Glomerular endothelial cell (primary cell): ENCODE data around the gene MBD4. TPM values are rescaled to one million over a fixed set of nuclear protein-coding genes. Genes with fewer than 3 reads are reported as not detected.

ENCODE experiments used
- DNase-seq: peaks from one replicate; pipeline ENCODE4 v3.0.0-alpha.2; 2011; ENCODE audit warnings: low read depth, low spot score; ENCODE audit errors: extremely low read depth
- total RNA-seq: library from RNA; depleted of rRNA; stranded (reverse); fragments of >200 nt; gene quantifications from 2 replicates; pipeline ENCODE4 v1.2.3, GENCODE V29; 2015

The MBD4 gene
- total RNA-seq, 1 donor from 2014 or later: 18.4 TPM

GRCh38 chr3:129433565-129433964, 6.2 kb downstream of the MBD4 start:
- no peak for DNase-seq

- DNase-seq: no peak
Observed at GRCh38 chr3:129432671-129433070, 7.1 kb downstream of the MBD4 start.

- DNase-seq: no peak
Observed at GRCh38 chr3:129432036-129432435, 7.7 kb downstream of the MBD4 start.

GRCh38 chr3:129429602-129430001, 10.1 kb downstream of the MBD4 start:
- no peak for DNase-seq

GRCh38 chr3:129429080-129429451, 10.7 kb downstream of the MBD4 start:
- no peak for DNase-seq

- no peak for DNase-seq
Observed at GRCh38 chr3:129428376-129429079, 11.2 kb downstream of the MBD4 start, which contains the start of gene EFCAB12. TSS of gene EFCAB12 (minus strand) at chr3:129428636. CDS start at chr3:129428488, 148 bp downstream.

- no peak for DNase-seq
Observed at GRCh38 chr3:129428007-129428375, 11.8 kb downstream of the MBD4 start.

GRCh38 chr3:129425619-129426018, 14.1 kb downstream of the MBD4 start:
- no peak for DNase-seq

GRCh38 chr3:129425213-129425612, 14.5 kb downstream of the MBD4 start:
- no peak for DNase-seq

- DNase-seq: no peak
Observed at GRCh38 chr3:129424185-129424841, 15.4 kb downstream of the MBD4 start.

GRCh38 chr3:129422897-129423296, 16.9 kb downstream of the MBD4 start:
- no peak for DNase-seq

GRCh38 chr3:129421988-129422745, 17.6 kb downstream of the MBD4 start:
- no peak for DNase-seq

GRCh38 chr3:129421236-129421883, 18.4 kb downstream of the MBD4 start:
- DNase-seq: no peak

GRCh38 chr3:129419476-129419875, 20.3 kb downstream of the MBD4 start:
- no peak for DNase-seq

GRCh38 chr3:129418041-129418973, 21.4 kb downstream of the MBD4 start:
- DNase-seq: no peak

- no peak for DNase-seq
Observed at GRCh38 chr3:129417326-129417725, 22.4 kb downstream of the MBD4 start.

GRCh38 chr3:129416415-129416814, 23.3 kb downstream of the MBD4 start:
- no peak for DNase-seq

GRCh38 chr3:129415830-129416229, 23.9 kb downstream of the MBD4 start:
- no peak for DNase-seq

- no peak for DNase-seq
Observed at GRCh38 chr3:129415378-129415777, 24.4 kb downstream of the MBD4 start.
